Measurements from ENCODE around the gene TM6SF1.

DNA sequence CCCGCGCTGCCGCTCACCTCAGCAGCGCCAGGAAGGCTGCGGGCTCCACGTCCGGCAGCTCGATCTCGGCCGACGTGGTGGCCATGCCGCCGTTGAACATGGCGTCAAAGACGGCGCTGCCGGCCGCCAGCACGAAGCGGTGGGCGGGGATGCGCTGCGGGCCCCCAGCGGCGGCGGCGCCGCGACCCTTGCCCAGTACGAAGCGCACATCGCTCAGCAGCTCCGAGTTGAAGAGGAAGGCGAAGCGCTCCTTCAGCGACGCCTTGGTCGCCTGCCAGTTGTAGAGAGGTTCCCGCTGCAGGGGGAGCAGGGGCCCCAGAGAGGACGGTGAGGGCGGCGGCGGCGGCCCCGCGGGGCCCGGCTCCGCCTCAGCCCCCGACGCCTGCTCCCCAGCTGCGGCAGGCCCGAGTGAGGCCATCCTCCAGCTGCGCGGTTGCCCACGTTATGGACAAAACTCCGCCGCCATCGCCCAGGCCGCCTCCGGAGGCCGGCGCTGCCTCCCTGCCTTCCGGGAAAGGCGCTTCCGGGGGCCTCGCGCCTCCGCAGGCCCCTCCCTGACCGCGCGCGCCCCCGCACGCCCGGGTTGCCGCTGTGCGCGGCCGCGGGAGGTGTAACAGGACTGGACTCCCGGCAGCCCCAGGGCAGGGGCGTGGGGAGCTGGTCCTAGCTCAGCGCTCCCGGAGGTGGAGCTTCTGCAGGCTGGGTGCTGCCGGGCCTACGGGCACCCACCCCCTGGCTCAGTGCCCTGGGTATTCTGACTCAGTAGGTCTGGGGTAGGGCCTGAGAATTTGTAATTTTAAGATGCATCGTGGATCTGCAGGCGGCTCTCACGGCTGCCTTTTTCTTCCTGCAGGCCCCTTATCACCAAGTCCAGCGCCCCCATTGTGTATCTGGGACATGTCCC is 40.5 kb upstream of the TM6SF1 start, which contains the start of gene BTBD1:
- TF ChIP-seq, protein P1, sequence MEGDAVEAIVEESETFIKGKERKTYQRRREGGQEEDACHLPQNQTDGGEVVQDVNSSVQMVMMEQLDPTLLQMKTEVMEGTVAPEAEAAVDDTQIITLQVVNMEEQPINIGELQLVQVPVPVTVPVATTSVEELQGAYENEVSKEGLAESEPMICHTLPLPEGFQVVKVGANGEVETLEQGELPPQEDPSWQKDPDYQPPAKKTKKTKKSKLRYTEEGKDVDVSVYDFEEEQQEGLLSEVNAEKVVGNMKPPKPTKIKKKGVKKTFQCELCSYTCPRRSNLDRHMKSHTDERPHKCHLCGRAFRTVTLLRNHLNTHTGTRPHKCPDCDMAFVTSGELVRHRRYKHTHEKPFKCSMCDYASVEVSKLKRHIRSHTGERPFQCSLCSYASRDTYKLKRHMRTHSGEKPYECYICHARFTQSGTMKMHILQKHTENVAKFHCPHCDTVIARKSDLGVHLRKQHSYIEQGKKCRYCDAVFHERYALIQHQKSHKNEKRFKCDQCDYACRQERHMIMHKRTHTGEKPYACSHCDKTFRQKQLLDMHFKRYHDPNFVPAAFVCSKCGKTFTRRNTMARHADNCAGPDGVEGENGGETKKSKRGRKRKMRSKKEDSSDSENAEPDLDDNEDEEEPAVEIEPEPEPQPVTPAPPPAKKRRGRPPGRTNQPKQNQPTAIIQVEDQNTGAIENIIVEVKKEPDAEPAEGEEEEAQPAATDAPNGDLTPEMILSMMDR (IDR thresholded peaks at IDR 0.05; ENCODE audit: low read depth, low read length) = peak; percentile 26; the same call in 1 of the 2 replicates
- no peak for TF ChIP-seq EZH2phosphoT487 (IDR thresholded peaks at IDR 0.05; ENCODE audit: low read depth)

Measured in OCI-LY3 (cell line).